Lower leg skin (tissue), 3 donors: ENCODE measurements around the gene BBS4.

Experiments
- POLR2A ChIP-seq, 2 donors: fragments of 450-650 bp; IDR thresholded peaks; one replicate each; pipeline ENCODE4 v1.6.1; 2016 to 2017; ENCODE audit warnings: antibody characterized with exemption in 2 of 2, mild to moderate bottlenecking in 1 of 2, moderate library complexity in 1 of 2
- TF ChIP-seq, protein P1 (sequence below), 3 donors: fragments of 450-650 bp; IDR thresholded peaks; one replicate each; pipeline ENCODE4 v1.5.1; 2016; ENCODE audit warnings: antibody characterized with exemption in 3 of 3, mild to moderate bottlenecking in 3 of 3, moderate library complexity in 2 of 3

DNA sequence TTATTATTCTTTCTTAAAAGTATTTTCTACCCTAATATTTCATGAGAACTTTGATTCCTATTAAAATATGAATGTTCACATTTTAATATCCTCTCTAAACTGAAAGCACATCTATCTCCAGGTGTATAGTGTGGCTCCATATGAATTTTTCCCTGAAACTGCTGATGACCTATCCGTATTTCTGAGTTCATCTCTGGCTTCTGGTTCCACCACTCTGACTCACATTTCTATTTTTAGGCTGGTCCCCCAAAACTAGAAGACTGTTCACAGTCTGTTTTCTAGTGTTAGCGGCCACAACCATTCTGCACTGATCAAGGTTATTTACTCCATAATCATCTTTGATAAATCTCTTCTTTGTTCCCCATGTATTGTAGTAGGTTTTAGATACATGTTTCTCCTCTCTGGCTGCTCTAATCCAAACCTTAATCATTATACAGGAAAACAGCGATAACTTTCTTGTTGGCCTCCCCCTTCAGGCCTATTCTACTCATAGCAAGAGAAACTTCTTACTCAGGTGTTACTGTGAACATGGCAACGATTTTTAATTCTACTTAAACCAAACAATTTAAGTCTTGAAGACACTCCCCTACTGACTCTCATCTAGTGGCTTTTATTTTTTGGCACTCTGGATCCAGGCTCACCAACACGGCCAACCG is 84.8 kb downstream of the BBS4 start:
- TF ChIP-seq, protein P1, sequence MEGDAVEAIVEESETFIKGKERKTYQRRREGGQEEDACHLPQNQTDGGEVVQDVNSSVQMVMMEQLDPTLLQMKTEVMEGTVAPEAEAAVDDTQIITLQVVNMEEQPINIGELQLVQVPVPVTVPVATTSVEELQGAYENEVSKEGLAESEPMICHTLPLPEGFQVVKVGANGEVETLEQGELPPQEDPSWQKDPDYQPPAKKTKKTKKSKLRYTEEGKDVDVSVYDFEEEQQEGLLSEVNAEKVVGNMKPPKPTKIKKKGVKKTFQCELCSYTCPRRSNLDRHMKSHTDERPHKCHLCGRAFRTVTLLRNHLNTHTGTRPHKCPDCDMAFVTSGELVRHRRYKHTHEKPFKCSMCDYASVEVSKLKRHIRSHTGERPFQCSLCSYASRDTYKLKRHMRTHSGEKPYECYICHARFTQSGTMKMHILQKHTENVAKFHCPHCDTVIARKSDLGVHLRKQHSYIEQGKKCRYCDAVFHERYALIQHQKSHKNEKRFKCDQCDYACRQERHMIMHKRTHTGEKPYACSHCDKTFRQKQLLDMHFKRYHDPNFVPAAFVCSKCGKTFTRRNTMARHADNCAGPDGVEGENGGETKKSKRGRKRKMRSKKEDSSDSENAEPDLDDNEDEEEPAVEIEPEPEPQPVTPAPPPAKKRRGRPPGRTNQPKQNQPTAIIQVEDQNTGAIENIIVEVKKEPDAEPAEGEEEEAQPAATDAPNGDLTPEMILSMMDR (IDR thresholded peaks at IDR 0.05) = no peak
- no peak for TF ChIP-seq POLR2A (IDR thresholded peaks at IDR 0.05)
